AG09309 (cell line): ENCODE measurements around the gene ZBTB16.

Source experiments
- DNase-seq: peaks from one replicate; pipeline ENCODE4 v3.0.0-alpha.2; 2010; ENCODE audit warnings: low read depth
- H3K4me3 ChIP-seq: 2 replicates; pipeline ENCODE4 v1.5.1; 2011; ENCODE audit warnings: mild to moderate bottlenecking, low read depth, low read length, moderate library complexity; ENCODE audit not compliant: control insufficient read depth
- CTCF ChIP-seq: IDR thresholded peaks from 2 replicates; pipeline ENCODE4 v1.5.1; 2011; ENCODE audit warnings: mild to moderate bottlenecking, low read depth, low read length, inconsistent platforms; ENCODE audit not compliant: insufficient read depth, control insufficient read depth; ENCODE audit errors: missing control alignments

Gene ZBTB16

GRCh38 chr11:114082767-114083181 lies 23.3 kb downstream of the ZBTB16 start:
- no peak for TF ChIP-seq CTCF
- H3K4me3 ChIP-seq: no peak overlapping the region
- DNase-seq: no peak

GRCh38 chr11:114083391-114084252 lies 24.1 kb downstream of the ZBTB16 start:
- no peak for TF ChIP-seq CTCF
- no peak for DNase-seq
- H3K4me3 ChIP-seq: no peak overlapping the region

GRCh38 chr11:114084414-114084813 lies 24.9 kb downstream of the ZBTB16 start:
- no peak overlapping the region for H3K4me3 ChIP-seq
- no peak for TF ChIP-seq CTCF
- no peak for DNase-seq

GRCh38 chr11:114085965-114086793 lies 26.7 kb downstream of the ZBTB16 start:
- no peak for TF ChIP-seq CTCF

GRCh38 chr11:114087025-114087424 lies 27.5 kb downstream of the ZBTB16 start:
- TF ChIP-seq CTCF: no peak
- no peak overlapping the region for H3K4me3 ChIP-seq
- DNase-seq: no peak

More at GRCh38 chr11:114085965-114086793, 26.7 kb downstream of the ZBTB16 start:
- H3K4me3 ChIP-seq: no peak overlapping the region
- DNase-seq: no peak

GRCh38 chr11:114088216-114088615 lies 28.7 kb downstream of the ZBTB16 start:
- DNase-seq: no peak
- TF ChIP-seq CTCF: no peak
- H3K4me3 ChIP-seq: no peak overlapping the region
